Lower lobe of right lung (tissue), 2 donors: ENCODE measurements around the gene THRB. TPM values are rescaled to one million over a fixed set of nuclear protein-coding genes. Genes with fewer than 3 reads are reported as not detected.

Source experiments
- ATAC-seq, 2 donors: fragments of 200-7000 bp; cut with Tn5 transposase; one replicate each; pipeline ENCODE4 v1.9.1; 2020 to 2022; ENCODE audit warnings: mild to moderate bottlenecking in 2 of 2, moderate library complexity in 2 of 2
- DNase-seq: peaks from one replicate; pipeline ENCODE4 v3.0.0-alpha.2; 2020
- H3K27ac ChIP-seq: fragments of 200-600 bp; one replicate; pipeline ENCODE4 v1.8.0; 2022
- H3K27me3 ChIP-seq: fragments of 200-600 bp; one replicate; pipeline ENCODE4 v1.8.0; 2022; ENCODE audit warnings: low read depth
- H3K36me3 ChIP-seq: fragments of 200-600 bp; one replicate; pipeline ENCODE4 v1.8.0; 2022; ENCODE audit warnings: mild to moderate bottlenecking
- H3K4me1 ChIP-seq: fragments of 200-600 bp; one replicate; pipeline ENCODE4 v1.8.0; 2022
- H3K4me3 ChIP-seq: fragments of 200-600 bp; one replicate; pipeline ENCODE4 v1.8.0; 2022; ENCODE audit warnings: mild to moderate bottlenecking
- H3K9me3 ChIP-seq: fragments of 200-600 bp; one replicate; pipeline ENCODE4 v1.8.0; 2022
- intact Hi-C: fragments of 100-400 bp; cut with DNase I; formaldehyde crosslinking; loops from one replicate; pipeline ENCODE4 v1.11.0; 2022
- total RNA-seq: library from RNA; stranded (reverse); fragmentation: NEBNext Ultra II Directional; extraction: Animal tissue kit (Norgen Biotek cat#: 25700); gene quantifications from one replicate; pipeline ENCODE4 v1.2.1, GENCODE V29; 2021
- TF ChIP-seq, protein P1 (sequence below): fragments of 200-600 bp; IDR thresholded peaks from one replicate; pipeline ENCODE4 v1.8.0; 2022; ENCODE audit warnings: antibody characterized with exemption, mild to moderate bottlenecking
- donor health status: DM: no; HTN: yes; CAD: no; lungs with severe emphysema.

THRB gene
- total RNA-seq, 1 donor from 2014 or later, result 14.6 TPM

DNA sequence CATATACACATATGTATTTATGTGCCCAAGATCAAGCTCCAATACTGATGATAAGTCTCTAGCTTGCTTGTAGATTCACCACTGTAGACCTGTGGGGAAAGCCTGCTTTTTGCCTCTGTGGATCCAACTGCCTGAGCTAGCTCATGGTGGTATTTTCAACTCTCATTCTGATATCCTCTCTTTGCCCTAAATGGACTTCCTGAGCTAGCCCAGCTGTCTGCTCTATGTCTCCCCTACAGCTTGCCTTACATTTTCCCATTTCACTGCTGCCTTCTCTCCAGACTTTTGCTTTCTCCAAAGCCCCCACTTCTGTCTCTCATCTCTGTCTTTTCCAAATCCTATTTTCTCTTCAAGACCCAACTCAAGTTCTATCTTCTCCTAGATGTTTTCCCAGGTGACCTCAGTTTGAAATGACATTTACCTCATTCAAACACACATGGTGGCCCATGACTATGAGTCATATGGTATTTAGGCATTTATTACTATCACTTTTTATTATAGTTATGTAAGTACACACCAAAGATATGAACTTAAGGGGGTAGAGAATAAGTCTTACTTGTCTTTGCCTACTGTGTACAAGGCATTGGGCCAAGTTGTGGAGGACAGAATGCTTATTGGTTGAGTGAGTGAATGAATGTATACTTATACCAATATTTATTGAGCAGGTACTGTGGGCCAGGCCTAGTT, 357.9 kb downstream of the THRB start:
- H3K36me3 ChIP-seq, result peaks cover 8% of the 10 kb centered on the region
- no peak overlapping the region for H3K27ac ChIP-seq
- TF ChIP-seq, protein P1, sequence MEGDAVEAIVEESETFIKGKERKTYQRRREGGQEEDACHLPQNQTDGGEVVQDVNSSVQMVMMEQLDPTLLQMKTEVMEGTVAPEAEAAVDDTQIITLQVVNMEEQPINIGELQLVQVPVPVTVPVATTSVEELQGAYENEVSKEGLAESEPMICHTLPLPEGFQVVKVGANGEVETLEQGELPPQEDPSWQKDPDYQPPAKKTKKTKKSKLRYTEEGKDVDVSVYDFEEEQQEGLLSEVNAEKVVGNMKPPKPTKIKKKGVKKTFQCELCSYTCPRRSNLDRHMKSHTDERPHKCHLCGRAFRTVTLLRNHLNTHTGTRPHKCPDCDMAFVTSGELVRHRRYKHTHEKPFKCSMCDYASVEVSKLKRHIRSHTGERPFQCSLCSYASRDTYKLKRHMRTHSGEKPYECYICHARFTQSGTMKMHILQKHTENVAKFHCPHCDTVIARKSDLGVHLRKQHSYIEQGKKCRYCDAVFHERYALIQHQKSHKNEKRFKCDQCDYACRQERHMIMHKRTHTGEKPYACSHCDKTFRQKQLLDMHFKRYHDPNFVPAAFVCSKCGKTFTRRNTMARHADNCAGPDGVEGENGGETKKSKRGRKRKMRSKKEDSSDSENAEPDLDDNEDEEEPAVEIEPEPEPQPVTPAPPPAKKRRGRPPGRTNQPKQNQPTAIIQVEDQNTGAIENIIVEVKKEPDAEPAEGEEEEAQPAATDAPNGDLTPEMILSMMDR, result no peak
- no peak overlapping the region for H3K4me3 ChIP-seq
- H3K4me1 ChIP-seq, result no peaks in the 10 kb centered on the region
- DNase-seq (no peak), ATAC-seq (no peak)
- no peaks in the 10 kb centered on the region for H3K9me3 ChIP-seq
- no peaks in the 10 kb centered on the region for H3K27me3 ChIP-seq
- intact Hi-C loops, result no loop called here

DNA sequence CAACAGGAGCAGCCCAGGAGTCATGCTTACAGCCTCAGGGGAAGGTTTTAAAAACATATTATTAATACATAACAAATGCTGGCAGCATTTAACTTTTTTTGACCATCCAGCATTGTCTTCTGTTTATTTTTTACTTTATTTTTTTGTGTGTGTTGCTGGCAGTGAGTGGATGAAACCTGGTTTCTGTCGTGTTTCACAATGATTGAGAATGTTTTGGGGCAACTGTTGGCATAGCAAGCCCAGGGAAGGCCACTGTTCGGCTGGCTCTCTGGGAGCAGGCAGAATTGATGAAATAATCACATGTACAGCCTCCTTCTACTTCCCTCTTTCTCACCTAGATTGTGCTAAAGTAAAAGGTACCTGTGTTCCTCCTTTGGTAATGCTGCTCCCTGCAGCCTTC, 359.4 kb downstream of the THRB start:
- intact Hi-C loops, result no loop called here
- no peak for DNase-seq
- no peak overlapping the region for H3K27ac ChIP-seq
- no peaks in the 10 kb centered on the region for H3K4me1 ChIP-seq
- no peak for ATAC-seq
- TF ChIP-seq, protein P1, result no peak
- H3K36me3 ChIP-seq, result peaks cover 9% of the 10 kb centered on the region
- H3K4me3 ChIP-seq, result no peak overlapping the region
- no peaks in the 10 kb centered on the region for H3K27me3 ChIP-seq
- H3K9me3 ChIP-seq, result no peaks in the 10 kb centered on the region

DNA sequence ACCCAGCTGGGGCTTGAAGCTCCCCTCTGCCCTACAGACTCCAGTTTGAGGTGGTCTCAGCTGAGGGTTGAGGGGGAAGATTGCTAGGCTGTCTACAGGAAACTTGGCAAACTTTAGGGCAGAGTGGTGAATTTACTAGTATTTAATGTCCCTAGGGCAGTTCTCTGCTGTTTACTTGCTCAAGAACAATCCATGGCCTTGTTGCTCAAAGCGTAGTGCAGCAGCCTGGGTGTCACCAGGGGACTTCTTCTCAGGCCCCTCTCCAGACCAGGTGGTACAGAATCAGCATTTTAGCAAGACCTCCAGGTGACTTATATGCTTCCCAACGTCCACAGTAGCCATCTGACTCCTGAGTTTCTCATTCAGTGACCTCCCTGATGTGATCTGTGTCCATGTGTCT, 360.7 kb downstream of the THRB start:
- no peak for DNase-seq
- H3K4me1 ChIP-seq, result peaks cover 9% of the 10 kb centered on the region
- intact Hi-C loops, result no loop called here
- TF ChIP-seq, protein P1, result no peak
- ATAC-seq, result no peak
- H3K9me3 ChIP-seq, result no peaks in the 10 kb centered on the region
- no peaks in the 10 kb centered on the region for H3K27me3 ChIP-seq
- H3K4me3 ChIP-seq, result no peak overlapping the region
- no peak overlapping the region for H3K27ac ChIP-seq
- peaks cover 9% of the 10 kb centered on the region for H3K36me3 ChIP-seq

DNA sequence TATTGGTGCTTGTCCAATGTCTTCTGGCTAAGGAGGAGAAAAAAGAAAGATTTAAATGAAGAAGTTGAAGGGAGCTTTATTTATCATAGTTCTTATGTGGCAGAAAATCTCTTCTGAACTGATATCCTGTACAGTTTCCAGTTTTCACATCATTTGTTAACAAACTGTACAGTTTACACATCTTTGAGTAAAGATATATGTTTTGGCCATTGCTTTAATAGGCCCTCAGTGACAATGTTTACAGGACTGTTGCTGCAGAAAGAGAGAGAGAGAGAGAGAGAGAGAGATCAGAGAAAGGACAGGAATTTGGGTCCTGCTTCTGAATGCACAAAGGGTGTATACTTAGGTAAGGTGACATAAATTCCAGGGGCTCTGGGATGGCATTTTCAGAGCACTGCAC, 361.2 kb downstream of the THRB start:
- ATAC-seq (no peak), DNase-seq (no peak)
- no peak overlapping the region for H3K4me3 ChIP-seq
- no peaks in the 10 kb centered on the region for H3K27me3 ChIP-seq
- intact Hi-C loops, result no loop called here
- H3K9me3 ChIP-seq, result no peaks in the 10 kb centered on the region
- H3K36me3 ChIP-seq, result peaks cover 9% of the 10 kb centered on the region
- TF ChIP-seq, protein P1, result no peak
- H3K27ac ChIP-seq, result no peak overlapping the region
- H3K4me1 ChIP-seq, result peaks cover 14% of the 10 kb centered on the region

DNA sequence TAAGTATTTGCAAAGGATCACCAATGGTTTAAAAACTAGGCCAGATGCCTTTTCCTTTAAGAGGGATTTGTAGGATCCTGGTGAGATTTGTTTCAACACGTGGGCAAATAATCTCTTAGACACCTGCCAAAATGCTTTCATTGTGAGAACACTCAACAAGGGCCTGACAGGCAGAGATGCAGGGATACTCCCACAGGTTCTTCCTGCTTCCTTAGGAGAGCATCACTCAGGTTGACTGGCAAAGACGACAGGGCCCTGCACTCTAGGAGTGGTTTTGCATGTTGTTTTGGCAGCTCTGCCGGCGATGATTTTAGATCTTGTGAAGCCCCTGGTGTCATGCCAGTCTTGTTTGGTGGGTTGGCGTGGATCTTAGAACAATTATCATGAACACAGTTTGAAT, 365.1 kb downstream of the THRB start:
- intact Hi-C loops, result no loop called here
- H3K9me3 ChIP-seq, result no peaks in the 10 kb centered on the region
- H3K4me3 ChIP-seq, result no peak overlapping the region
- H3K4me1 ChIP-seq, result peaks cover 17% of the 10 kb centered on the region
- no peaks in the 10 kb centered on the region for H3K27me3 ChIP-seq
- H3K36me3 ChIP-seq, result peaks cover 9% of the 10 kb centered on the region
- TF ChIP-seq, protein P1, result no peak
- peak overlapping the region; percentile 31 for H3K27ac ChIP-seq
- no peak for DNase-seq
- peak in 1 of 2 donors; percentile 49 for ATAC-seq
